ENCODE results near the gene MRPL24.
A peak's percentile ranks its signal among the peaks of the same experiment; 100 is the strongest.

Gene MRPL24

GRCh38 chr1:156746728-156747631 lies 6.1 kb upstream of the MRPL24 start:
- H3K9me3 ChIP-seq (replicated peaks; ENCODE audit: insufficient read depth, low read length) = no peaks in the 10 kb centered on the region
- peak overlapping the region; percentile 88 for H3K9ac ChIP-seq (ENCODE audit: low read length)
- H2AFZ ChIP-seq (ENCODE audit: low read length) = no peak overlapping the region
- H3K27ac ChIP-seq (ENCODE audit: low read length) = peak overlapping the region; percentile 73; the same call in 1 of the 2 replicates
- H3F3A ChIP-seq (ENCODE audit: insufficient read depth, low read length) = peaks cover 64% of the 10 kb centered on the region
- no peak for DNase-seq
- no peaks in the 10 kb centered on the region for H3K27me3 ChIP-seq (replicated peaks; ENCODE audit: insufficient read depth, low read length)
- peak overlapping the region; percentile 81 for H3K4me2 ChIP-seq (ENCODE audit: low read depth, low read length)
- H3K79me2 ChIP-seq (ENCODE audit: low read length) = peaks cover 84% of the 10 kb centered on the region
- H4K20me1 ChIP-seq (ENCODE audit: insufficient read depth, low read length) = no peaks in the 10 kb centered on the region
- no peaks in the 10 kb centered on the region for H3K9me2 ChIP-seq (replicated peaks; ENCODE audit: insufficient read depth, low read length)
- peak overlapping the region; percentile 86 for H3K4me3 ChIP-seq (ENCODE audit: low read length)
- H3K36me3 ChIP-seq (replicated peaks; ENCODE audit: insufficient read depth, low read length) = no peaks in the 10 kb centered on the region
- H3K4me1 ChIP-seq (ENCODE audit: low read length) = peaks cover 48% of the 10 kb centered on the region
- TF ChIP-seq CTCF (IDR thresholded peaks at IDR 0.05; ENCODE audit: low read length) = peak; percentile 25; the same call in 1 of the 2 replicates
- no peak for TF ChIP-seq EZH2phosphoT487 (IDR thresholded peaks at IDR 0.05; ENCODE audit: low read length)
- no peak for TF ChIP-seq EZH2 (optimal IDR thresholded peaks at IDR 0.05; ENCODE audit: low read depth, low read length)

- Histone ChIP-seq H2AFZ (ENCODE audit: low read length) (no peak overlapping the region), H3K9me2 (replicated peaks; ENCODE audit: insufficient read depth, low read length) (no peaks in the 10 kb centered on the region), H3K27ac (ENCODE audit: low read length) (peak overlapping the region; percentile 61; the same call in 1 of the 2 replicates), H3K9ac (ENCODE audit: low read length) (no peak overlapping the region), H3K4me3 (ENCODE audit: low read length) (no peak overlapping the region), H3K9me3 (replicated peaks; ENCODE audit: insufficient read depth, low read length) (no peaks in the 10 kb centered on the region), H3K4me2 (ENCODE audit: low read depth, low read length) (no peak overlapping the region), H4K20me1 (ENCODE audit: insufficient read depth, low read length) (no peaks in the 10 kb centered on the region), H3K4me1 (ENCODE audit: low read length) (peaks cover 54% of the 10 kb centered on the region), H3F3A (ENCODE audit: insufficient read depth, low read length) (peaks cover 70% of the 10 kb centered on the region), H3K27me3 (replicated peaks; ENCODE audit: insufficient read depth, low read length) (no peaks in the 10 kb centered on the region), H3K79me2 (ENCODE audit: low read length) (peaks cover 81% of the 10 kb centered on the region), H3K36me3 (replicated peaks; ENCODE audit: insufficient read depth, low read length) (no peaks in the 10 kb centered on the region)
- no peak for TF ChIP-seq CTCF (IDR thresholded peaks at IDR 0.05; ENCODE audit: low read length)
- TF ChIP-seq EZH2 (optimal IDR thresholded peaks at IDR 0.05; ENCODE audit: low read depth, low read length) = no peak
- no peak for TF ChIP-seq EZH2phosphoT487 (IDR thresholded peaks at IDR 0.05; ENCODE audit: low read length)
- DNase-seq = no peak
Observed at GRCh38 chr1:156746406-156746727, 5.5 kb upstream of the MRPL24 start.

GRCh38 chr1:156745881-156746280 lies 5.0 kb upstream of the MRPL24 start:
- H3K79me2 ChIP-seq (ENCODE audit: low read length) = peaks cover 77% of the 10 kb centered on the region
- H3K4me1 ChIP-seq (ENCODE audit: low read length) = peaks cover 55% of the 10 kb centered on the region
- no peaks in the 10 kb centered on the region for H3K36me3 ChIP-seq (replicated peaks; ENCODE audit: insufficient read depth, low read length)
- H3K27me3 ChIP-seq (replicated peaks; ENCODE audit: insufficient read depth, low read length) = no peaks in the 10 kb centered on the region
- no peak overlapping the region for H2AFZ ChIP-seq (ENCODE audit: low read length)
- no peak overlapping the region for H3K27ac ChIP-seq (ENCODE audit: low read length)
- no peaks in the 10 kb centered on the region for H3K9me3 ChIP-seq (replicated peaks; ENCODE audit: insufficient read depth, low read length)
- TF ChIP-seq EZH2 (optimal IDR thresholded peaks at IDR 0.05; ENCODE audit: low read depth, low read length) (no peak), EZH2phosphoT487 (IDR thresholded peaks at IDR 0.05; ENCODE audit: low read length) (no peak), CTCF (IDR thresholded peaks at IDR 0.05; ENCODE audit: low read length) (no peak)
- no peak overlapping the region for H3K9ac ChIP-seq (ENCODE audit: low read length)
- DNase-seq = no peak
- no peak overlapping the region for H3K4me3 ChIP-seq (ENCODE audit: low read length)
- no peaks in the 10 kb centered on the region for H4K20me1 ChIP-seq (ENCODE audit: insufficient read depth, low read length)
- peaks cover 72% of the 10 kb centered on the region for H3F3A ChIP-seq (ENCODE audit: insufficient read depth, low read length)
- H3K9me2 ChIP-seq (replicated peaks; ENCODE audit: insufficient read depth, low read length) = no peaks in the 10 kb centered on the region
- no peak overlapping the region for H3K4me2 ChIP-seq (ENCODE audit: low read depth, low read length)

Measured in MM.1S (cell line).